ENCODE results near the gene NT5C1B. TPM values are rescaled to one million over a fixed set of nuclear protein-coding genes. Genes with fewer than 3 reads are reported as not detected.

The NT5C1B gene
- total RNA-seq, 1 donor from 2014 or later = not detected

GRCh38 chr2:18585526-18585925 lies 3.8 kb downstream of the NT5C1B start:
- no peak overlapping the region for H3K4me3 Mint-ChIP-seq
- intact Hi-C loops (cut with micrococcal nuclease) = no loop called here
- H3K27me3 Mint-ChIP-seq = no peaks in the 10 kb centered on the region
- H3K9me3 Mint-ChIP-seq = peaks cover 2% of the 10 kb centered on the region
- POLR2A ChIA-PET = no interaction called here
- H3K27ac Mint-ChIP-seq = no peak overlapping the region
- ATAC-seq (ENCODE audit: low read depth) = no peak
- TF ChIP-seq CTCF (IDR thresholded peaks at IDR 0.05) = no peak
- H3K4me1 Mint-ChIP-seq = no peaks in the 10 kb centered on the region
- CTCF ChIA-PET = no interaction called here
- DNase-seq = no peak
- H3K36me3 Mint-ChIP-seq (ENCODE audit: low read depth) = peaks cover 2% of the 10 kb centered on the region

GRCh38 chr2:18584608-18584954 lies 4.8 kb downstream of the NT5C1B start:
- Mint-ChIP-seq H3K27ac (no peak overlapping the region), H3K36me3 (ENCODE audit: low read depth) (peaks cover 2% of the 10 kb centered on the region), H3K4me3 (no peak overlapping the region), H3K27me3 (no peaks in the 10 kb centered on the region), H3K9me3 (peaks cover 2% of the 10 kb centered on the region), H3K4me1 (no peaks in the 10 kb centered on the region)
- intact Hi-C loops (cut with micrococcal nuclease) = no loop called here
- ChIA-PET POLR2A (no interaction called here), CTCF (no interaction called here)
- no peak for DNase-seq
- no peak for ATAC-seq (ENCODE audit: low read depth)
- TF ChIP-seq CTCF (IDR thresholded peaks at IDR 0.05) = no peak

- Mint-ChIP-seq H3K4me3 (no peak overlapping the region), H3K36me3 (ENCODE audit: low read depth) (peaks cover 2% of the 10 kb centered on the region), H3K27me3 (no peaks in the 10 kb centered on the region), H3K27ac (no peak overlapping the region), H3K4me1 (no peaks in the 10 kb centered on the region), H3K9me3 (peaks cover 6% of the 10 kb centered on the region)
- intact Hi-C loops (cut with micrococcal nuclease) = no loop called here
- TF ChIP-seq CTCF (IDR thresholded peaks at IDR 0.05) = no peak
- DNase-seq (no peak), ATAC-seq (ENCODE audit: low read depth) (no peak)
- CTCF ChIA-PET = no interaction called here
- POLR2A ChIA-PET = no interaction called here
These were observed 5.3 kb downstream of the NT5C1B start for GRCh38 chr2:18583905-18584607.

GRCh38 chr2:18580606-18581005 lies 8.8 kb downstream of the NT5C1B start:
- Mint-ChIP-seq H3K4me1 (no peaks in the 10 kb centered on the region), H3K36me3 (ENCODE audit: low read depth) (peaks cover 18% of the 10 kb centered on the region), H3K27ac (no peak overlapping the region), H3K9me3 (peaks cover 19% of the 10 kb centered on the region), H3K4me3 (no peak overlapping the region), H3K27me3 (no peaks in the 10 kb centered on the region)
- TF ChIP-seq CTCF (IDR thresholded peaks at IDR 0.05) = no peak
- DNase-seq (no peak), ATAC-seq (ENCODE audit: low read depth) (no peak)
- ChIA-PET CTCF (no interaction called here), POLR2A (no interaction called here)
- intact Hi-C loops (cut with micrococcal nuclease) = no loop called here

GRCh38 chr2:18578033-18578432 lies 11.3 kb downstream of the NT5C1B start:
- H3K27ac Mint-ChIP-seq = no peak overlapping the region
- intact Hi-C loops (cut with micrococcal nuclease) = no loop called here
- H3K36me3 Mint-ChIP-seq (ENCODE audit: low read depth) = peaks cover 20% of the 10 kb centered on the region
- no peaks in the 10 kb centered on the region for H3K27me3 Mint-ChIP-seq
- no peak for TF ChIP-seq CTCF (IDR thresholded peaks at IDR 0.05)
- DNase-seq (no peak), ATAC-seq (ENCODE audit: low read depth) (no peak)
- ChIA-PET POLR2A (no interaction called here), CTCF (no interaction called here)
- H3K4me3 Mint-ChIP-seq = no peak overlapping the region
- peaks cover 19% of the 10 kb centered on the region for H3K9me3 Mint-ChIP-seq
- H3K4me1 Mint-ChIP-seq = no peaks in the 10 kb centered on the region

Data from activated B cell treated with CpG ODN at 0.5 μM for 24 hours (primary cell).